ENCODE results near the gene DDC. TPM values are rescaled to one million over a fixed set of nuclear protein-coding genes. Genes with fewer than 3 reads are reported as not detected.

The DDC gene
- total and polyA plus RNA-seq, 4 donors: 0.23 to 3.1 (median 1.6) TPM

GRCh38 chr7:50467817-50468610 is 97.2 kb downstream of the DDC start:
- WGBS, 2 donors: 12 to 14% methylated on average over 30 of the region's 30 CpGs
- H3K4me3 ChIP-seq: no peak overlapping the region
- peaks cover 0 to 2% (median 0%) of the 10 kb centered on the region in 5 donors for H3K4me1 ChIP-seq (ENCODE audit: control insufficient read depth in 5 of 5, insufficient read depth in 5 of 5, low read length in 5 of 5)
- H3K27ac ChIP-seq (ENCODE audit: low read depth in 1 of 2, low read length in 1 of 2): no peak overlapping the region
- no peaks in the 10 kb centered on the region for H3K36me3 ChIP-seq (ENCODE audit: control insufficient read depth in 4 of 4, insufficient read depth in 4 of 4, low read length in 4 of 4)
- no peak overlapping the region for H3K9ac ChIP-seq (ENCODE audit: insufficient read depth in 1 of 2, low read length in 2 of 2)
- ATAC-seq (ENCODE audit: insufficient read depth, low FRiP score) (peak; percentile 78), DNase-seq (peak; percentile 74 to 76 (median 76))
- no peaks in the 10 kb centered on the region for H3K9me3 ChIP-seq (ENCODE audit: control insufficient read depth in 4 of 4, insufficient read depth in 3 of 4, low read length in 3 of 4)
- H3K27me3 ChIP-seq (ENCODE audit: control insufficient read depth in 3 of 3, insufficient read depth in 3 of 3, low read length in 2 of 3): no peaks in the 10 kb centered on the region
- TF ChIP-seq CTCF (IDR thresholded peaks at IDR 0.05; ENCODE audit: control extremely low read depth, extremely low read depth): peak; percentile 87

GRCh38 chr7:50466815-50467585 is 98.2 kb downstream of the DDC start:
- Histone ChIP-seq H3K9ac (ENCODE audit: insufficient read depth in 1 of 2, low read length in 2 of 2) (no peak overlapping the region), H3K4me1 (ENCODE audit: control insufficient read depth in 5 of 5, insufficient read depth in 5 of 5, low read length in 5 of 5) (peaks cover 0 to 2% (median 0%) of the 10 kb centered on the region in 5 donors), H3K9me3 (ENCODE audit: control insufficient read depth in 4 of 4, insufficient read depth in 3 of 4, low read length in 3 of 4) (no peaks in the 10 kb centered on the region), H3K36me3 (ENCODE audit: control insufficient read depth in 4 of 4, insufficient read depth in 4 of 4, low read length in 4 of 4) (no peaks in the 10 kb centered on the region), H3K27me3 (ENCODE audit: control insufficient read depth in 3 of 3, insufficient read depth in 3 of 3, low read length in 2 of 3) (no peaks in the 10 kb centered on the region), H3K27ac (ENCODE audit: low read depth in 1 of 2, low read length in 1 of 2) (no peak overlapping the region), H3K4me3 (no peak overlapping the region)
- TF ChIP-seq CTCF (IDR thresholded peaks at IDR 0.05; ENCODE audit: control extremely low read depth, extremely low read depth): no peak
- DNase-seq: no peak
- WGBS, 2 donors: 95 to 97% methylated on average over 11 of the region's 11 CpGs
- ATAC-seq (ENCODE audit: insufficient read depth, low FRiP score): no peak

GRCh38 chr7:50463035-50463434 is 102.2 kb downstream of the DDC start:
- no peak overlapping the region for H3K9ac ChIP-seq (ENCODE audit: insufficient read depth in 1 of 2, low read length in 2 of 2)
- no peaks in the 10 kb centered on the region for H3K36me3 ChIP-seq (ENCODE audit: control insufficient read depth in 4 of 4, insufficient read depth in 4 of 4, low read length in 4 of 4)
- no peak for TF ChIP-seq CTCF (IDR thresholded peaks at IDR 0.05; ENCODE audit: control extremely low read depth, extremely low read depth)
- no peaks in the 10 kb centered on the region for H3K9me3 ChIP-seq (ENCODE audit: control insufficient read depth in 4 of 4, insufficient read depth in 3 of 4, low read length in 3 of 4)
- no peaks in the 10 kb centered on the region for H3K27me3 ChIP-seq (ENCODE audit: control insufficient read depth in 3 of 3, insufficient read depth in 3 of 3, low read length in 2 of 3)
- 92 to 94% methylated on average over 13 of the region's 13 CpGs for WGBS, 2 donors
- no peak overlapping the region for H3K4me3 ChIP-seq
- no peak for ATAC-seq (ENCODE audit: insufficient read depth, low FRiP score)
- no peak overlapping the region for H3K27ac ChIP-seq (ENCODE audit: low read depth in 1 of 2, low read length in 1 of 2)
- peaks cover 0 to 2% (median 0%) of the 10 kb centered on the region in 5 donors for H3K4me1 ChIP-seq (ENCODE audit: control insufficient read depth in 5 of 5, insufficient read depth in 5 of 5, low read length in 5 of 5)
- no peak for DNase-seq
